OCI-LY7 (cell line): ENCODE results near the gene SLC39A13. TPM values are rescaled to one million over a fixed set of nuclear protein-coding genes. Genes with fewer than 3 reads are reported as not detected.
"Not testable (repeated sequence)": the region's sequence is repeated elsewhere in the genome, so short reads cannot be mapped to it uniquely, and the experiment has no call there.

Source experiments
- BruUV-seq: library from RNA; stranded (reverse); fragments of 400-500 nt; replicated peaks from 2 replicates; lab custom pipeline; 2021; lab: Mats Ljungman, UMichigan
- CTCF ChIA-PET: fragments of 300-600 bp; sonication (Branson Sonifier 250); formaldehyde crosslinking; loops from one replicate; lab custom pipeline; 2022; ENCODE audit warnings: antibody characterized with exemption; ENCODE audit not compliant: unreplicated experiment; lab: Charles Lee
- POLR2A ChIA-PET: fragments of 300-600 bp; sonication (Branson Sonifier 250); formaldehyde crosslinking; loops from one replicate; lab custom pipeline; 2022; ENCODE audit warnings: antibody characterized with exemption; lab: Charles Lee
- DNase-seq: peaks from one replicate; pipeline ENCODE4 v3.0.0-alpha.2; 2015; ENCODE audit warnings: low spot score
- H2AFZ ChIP-seq: fragments of 200-600 bp; sonication (generic), shearing (Covaris generic); 2 replicates; pipeline ENCODE4 v1.6.1; 2014; ENCODE audit warnings: mild to moderate bottlenecking, antibody characterized with exemption, low read length, moderate library complexity
- H3K27ac ChIP-seq: fragments of 200-600 bp; sonication (generic); 2 replicates; pipeline ENCODE4 v1.5.1; 2014; ENCODE audit warnings: mixed run types, low read depth, mild to moderate bottlenecking, moderate library complexity, low read length, inconsistent platforms; ENCODE audit not compliant: poor library complexity, severe bottlenecking
- H3K36me3 ChIP-seq: fragments of 200-600 bp; sonication (generic); 2 replicates; pipeline ENCODE4 v1.6.1; 2014; ENCODE audit warnings: mild to moderate bottlenecking, antibody characterized with exemption, low read length, moderate library complexity, mixed read lengths; ENCODE audit not compliant: insufficient read depth
- H3K4me1 ChIP-seq: fragments of 200-600 bp; sonication (generic); 2 replicates; pipeline ENCODE4 v1.5.1; 2014; ENCODE audit warnings: mild to moderate bottlenecking, low read length; ENCODE audit not compliant: insufficient read depth, poor library complexity, severe bottlenecking
- H3K4me2 ChIP-seq: fragments of 200-600 bp; sonication (generic); 2 replicates; pipeline ENCODE4 v1.6.1; 2014; ENCODE audit warnings: mild to moderate bottlenecking, low read length
- H3K4me3 ChIP-seq: fragments of 200-600 bp; sonication (generic); 2 replicates; pipeline ENCODE4 v1.5.1; 2014; ENCODE audit warnings: mild to moderate bottlenecking, low read depth, low read length; ENCODE audit not compliant: poor library complexity, severe bottlenecking
- H3K79me2 ChIP-seq: fragments of 200-600 bp; sonication (generic); 2 replicates; pipeline ENCODE4 v1.6.1; 2016; ENCODE audit warnings: low read depth, mild to moderate bottlenecking, low read length, moderate library complexity, mixed read lengths; ENCODE audit not compliant: insufficient read depth
- H3K9me2 ChIP-seq: fragments of 200-600 bp; sonication (generic); 2 replicates; pipeline ENCODE4 v1.6.1; 2016; ENCODE audit warnings: mild to moderate bottlenecking, low read length, mixed read lengths; ENCODE audit not compliant: insufficient read depth
- H3K9me3 ChIP-seq: fragments of 200-600 bp; sonication (generic); 2 replicates; pipeline ENCODE4 v1.6.1; 2014; ENCODE audit warnings: mild to moderate bottlenecking, mixed run types, low read length, mixed read lengths
- H4K20me1 ChIP-seq: fragments of 200-600 bp; sonication (generic); 2 replicates; pipeline ENCODE4 v1.6.1; 2014; ENCODE audit warnings: mild to moderate bottlenecking, antibody characterized with exemption, low read length, moderate library complexity, mixed read lengths; ENCODE audit not compliant: insufficient read depth
- CTCF ChIP-seq: fragments of 200-600 bp; sonication (generic); conservative IDR thresholded peaks from 2 replicates; pipeline ENCODE4 v1.5.1; 2014; ENCODE audit warnings: mild to moderate bottlenecking, antibody characterized with exemption, low read length, moderate library complexity, mixed read lengths
- EZH2phosphoT487 ChIP-seq: fragments of 200-600 bp; sonication (generic); IDR thresholded peaks from 2 replicates; pipeline ENCODE4 v1.6.1; 2018; ENCODE audit warnings: low read depth, borderline replicate concordance, mild to moderate bottlenecking, mixed run types, antibody characterized with exemption, low read length, moderate library complexity, mixed read lengths
- intact Hi-C: fragments of 100-400 bp; cut with micrococcal nuclease; formaldehyde crosslinking; loops from one replicate; pipeline ENCODE4 v1.10.0; 2022; ENCODE audit not compliant: unreplicated experiment
- total RNA-seq, 2 experiments: library from RNA; depleted of rRNA in 1 of 2; stranded (reverse); fragments of >200 nt in 1 of 2; shearing (Covaris generic) in 1 of 2; gene quantifications; 2 replicates each; pipeline ENCODE4 v1.2.3, GENCODE V29; 2014 to 2022

SLC39A13 gene
- total RNA-seq, 2 experiments from 2014 or later = 30.5 to 31.8 TPM

- POLR2A ChIA-PET = interaction anchor here (2.0 kb wide), 1 partner anchor 10 kb away, joined by 10 read pairs; no protein-coding TSS in a partner anchor
Measured at GRCh38 chr11:47453365-47453764, 45.0 kb downstream of the SLC39A13 start.

GRCh38 chr11:47454258-47454671 is 45.9 kb downstream of the SLC39A13 start:
- H3K4me3 ChIP-seq, H3K9me2 ChIP-seq, BruUV-seq, H2AFZ ChIP-seq, H4K20me1 ChIP-seq, H3K36me3 ChIP-seq, H3K4me1 ChIP-seq, H3K9me3 ChIP-seq, H3K4me2 ChIP-seq, H3K79me2 ChIP-seq, H3K27ac ChIP-seq: not testable (repeated sequence)
- intact Hi-C loops = loop anchor here (1.0 to 10.0 kb wide), 6 partner anchors 42 to 399 kb away; partner anchors contain the start of genes ARFGAP2, MADD, SLC39A13 and SPI1
- peak; percentile 87 for TF ChIP-seq CTCF
- CTCF ChIA-PET = interaction anchor here (0.5 to 1.9 kb wide), 12 partner anchors 11 to 736 kb away, joined by 3 to 7 read pairs (median 4); partner anchors contain the start of genes F2 and SLC39A13
- POLR2A ChIA-PET = interaction anchor here (0.6 to 2.0 kb wide), 5 partner anchors 8 to 101 kb away, joined by 3 to 10 read pairs (median 4); no protein-coding TSS in a partner anchor
- peak; percentile 88 for DNase-seq

More at GRCh38 chr11:47453365-47453764, 45.0 kb downstream of the SLC39A13 start:
- Histone ChIP-seq H3K9me2 (no peaks in the 10 kb centered on the region), H3K79me2 (no peaks in the 10 kb centered on the region), H2AFZ (no peak overlapping the region), H3K4me3 (no peak overlapping the region), H3K27ac (no peak overlapping the region), H3K9me3 (no peaks in the 10 kb centered on the region), H3K36me3 (no peaks in the 10 kb centered on the region), H4K20me1 (no peaks in the 10 kb centered on the region), H3K4me1 (no peaks in the 10 kb centered on the region), H3K4me2 (no peak overlapping the region)
- TF ChIP-seq EZH2phosphoT487 = no peak
- no peak for TF ChIP-seq CTCF
- BruUV-seq = no TSS peak
- peak; percentile 11 for DNase-seq
- intact Hi-C loops = loop anchor here (5.0 to 10.0 kb wide), 2 partner anchors 79 to 181 kb away; partner anchors contain the start of genes MADD and SPI1
- CTCF ChIA-PET = interaction anchor here (1.9 kb wide), 1 partner anchor 10 kb away, joined by 5 read pairs; no protein-coding TSS in a partner anchor
